ENCODE measurements around the gene SLFNL1. TPM values are rescaled to one million over a fixed set of nuclear protein-coding genes. Genes with fewer than 3 reads are reported as not detected.

The SLFNL1 gene
- total RNA-seq, 1 donor from 2014 or later, result 0.30 TPM

DNA sequence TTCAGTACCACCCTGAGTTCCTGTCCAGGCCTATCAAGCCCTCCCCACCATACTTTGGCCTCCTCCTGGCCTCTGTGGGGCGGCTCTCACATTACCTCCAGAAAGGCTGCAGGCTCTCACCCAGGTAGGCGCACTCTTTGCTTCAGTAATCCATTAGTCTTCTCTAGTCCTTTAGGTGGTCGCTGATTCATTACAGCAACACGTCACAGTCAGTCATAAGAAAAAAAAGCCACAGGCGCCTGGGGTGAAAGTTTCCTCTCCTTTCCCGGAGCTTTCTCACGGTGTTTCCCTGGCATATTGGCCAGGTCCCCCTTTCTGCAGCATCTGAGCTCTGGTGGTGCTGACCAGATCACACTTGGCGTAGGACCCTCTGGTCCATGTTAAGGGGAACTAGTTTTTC lies 12.1 kb downstream of the SLFNL1 start:
- Mint-ChIP-seq H3K9me3 (ENCODE audit: unreplicated experiment) (no peaks in the 10 kb centered on the region), H3K4me3 (ENCODE audit: unreplicated experiment) (no peak overlapping the region), H3K4me1 (ENCODE audit: unreplicated experiment) (no peaks in the 10 kb centered on the region), H3K27ac (ENCODE audit: unreplicated experiment) (no peak overlapping the region), H3K27me3 (ENCODE audit: unreplicated experiment) (no peaks in the 10 kb centered on the region), H3K36me3 (ENCODE audit: unreplicated experiment) (peaks cover 33% of the 10 kb centered on the region)
- DNase-seq (ENCODE audit: extremely low spot score, unreplicated experiment), result no peak
- TF ChIP-seq, protein P1, sequence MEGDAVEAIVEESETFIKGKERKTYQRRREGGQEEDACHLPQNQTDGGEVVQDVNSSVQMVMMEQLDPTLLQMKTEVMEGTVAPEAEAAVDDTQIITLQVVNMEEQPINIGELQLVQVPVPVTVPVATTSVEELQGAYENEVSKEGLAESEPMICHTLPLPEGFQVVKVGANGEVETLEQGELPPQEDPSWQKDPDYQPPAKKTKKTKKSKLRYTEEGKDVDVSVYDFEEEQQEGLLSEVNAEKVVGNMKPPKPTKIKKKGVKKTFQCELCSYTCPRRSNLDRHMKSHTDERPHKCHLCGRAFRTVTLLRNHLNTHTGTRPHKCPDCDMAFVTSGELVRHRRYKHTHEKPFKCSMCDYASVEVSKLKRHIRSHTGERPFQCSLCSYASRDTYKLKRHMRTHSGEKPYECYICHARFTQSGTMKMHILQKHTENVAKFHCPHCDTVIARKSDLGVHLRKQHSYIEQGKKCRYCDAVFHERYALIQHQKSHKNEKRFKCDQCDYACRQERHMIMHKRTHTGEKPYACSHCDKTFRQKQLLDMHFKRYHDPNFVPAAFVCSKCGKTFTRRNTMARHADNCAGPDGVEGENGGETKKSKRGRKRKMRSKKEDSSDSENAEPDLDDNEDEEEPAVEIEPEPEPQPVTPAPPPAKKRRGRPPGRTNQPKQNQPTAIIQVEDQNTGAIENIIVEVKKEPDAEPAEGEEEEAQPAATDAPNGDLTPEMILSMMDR (IDR thresholded peaks at IDR 0.05), result no peak

DNA sequence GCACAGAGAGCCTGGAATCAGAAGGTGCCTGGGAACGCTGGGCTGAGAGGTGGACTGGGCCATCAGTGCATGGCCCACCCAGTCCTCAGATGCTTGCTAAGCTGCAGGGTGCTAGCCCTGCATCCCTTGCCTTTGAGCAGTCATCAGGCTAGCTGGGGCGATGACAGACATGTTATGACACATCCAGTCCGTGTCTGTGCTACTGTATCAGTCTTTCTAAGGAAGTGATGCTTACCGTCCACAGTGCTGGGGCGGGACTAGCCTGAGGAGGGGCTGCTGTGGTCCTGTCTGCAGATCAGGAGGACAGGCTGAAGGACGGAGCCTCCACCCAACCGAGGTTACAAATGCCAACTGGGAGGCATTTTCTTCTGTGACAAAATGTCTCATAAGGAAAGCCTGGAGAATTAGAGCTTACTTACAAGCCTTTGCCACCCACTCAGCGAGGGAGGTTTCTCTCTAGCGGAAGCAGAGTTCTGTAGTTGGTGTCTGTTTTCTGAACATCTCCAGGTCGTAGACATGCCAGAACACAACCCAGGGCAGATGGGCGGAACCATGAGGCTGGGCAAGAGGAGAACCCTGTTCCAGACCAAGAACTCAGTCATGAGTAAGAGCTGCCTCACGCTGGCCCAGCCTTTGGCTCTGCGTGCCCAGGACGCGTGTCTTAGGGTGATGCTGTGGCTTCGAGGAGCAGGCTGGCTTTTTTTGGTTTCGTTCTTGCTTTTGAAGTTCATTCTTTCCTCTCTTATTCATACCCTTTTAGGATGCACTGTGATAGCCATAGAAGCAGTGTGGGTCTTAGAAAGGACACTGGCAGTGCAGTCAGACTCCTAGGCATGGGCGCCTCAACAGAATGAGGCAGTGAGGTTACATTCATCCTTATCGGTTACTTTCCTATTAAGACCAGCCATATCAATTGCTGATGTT lies 14.3 kb downstream of the SLFNL1 start:
- TF ChIP-seq, protein P1 (IDR thresholded peaks at IDR 0.05), result no peak
- Mint-ChIP-seq H3K27ac (ENCODE audit: unreplicated experiment) (no peak overlapping the region), H3K27me3 (ENCODE audit: unreplicated experiment) (no peaks in the 10 kb centered on the region), H3K4me1 (ENCODE audit: unreplicated experiment) (peaks cover 18% of the 10 kb centered on the region), H3K4me3 (ENCODE audit: unreplicated experiment) (no peak overlapping the region), H3K9me3 (ENCODE audit: unreplicated experiment) (no peaks in the 10 kb centered on the region), H3K36me3 (ENCODE audit: unreplicated experiment) (peaks cover 43% of the 10 kb centered on the region)
- no peak for DNase-seq (ENCODE audit: extremely low spot score, unreplicated experiment)

DNA sequence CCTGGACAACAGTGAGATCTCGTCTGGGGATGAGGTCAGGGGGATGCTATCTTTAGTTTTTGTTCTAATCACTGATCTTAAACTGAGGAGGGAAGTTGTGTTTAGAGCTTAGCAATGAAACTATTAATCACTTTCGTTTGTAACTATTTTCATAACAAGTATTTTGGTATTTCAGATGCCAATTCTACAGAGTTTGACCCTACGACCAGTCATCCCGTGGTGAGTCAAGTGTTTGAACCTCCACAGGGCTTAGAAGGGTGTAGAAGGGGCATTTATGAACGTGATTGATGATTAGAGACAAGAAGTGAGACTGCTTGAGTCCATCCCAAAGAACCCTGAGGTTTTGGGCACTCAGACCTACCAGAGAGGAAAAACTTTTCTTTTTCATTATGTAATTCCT lies 15.6 kb downstream of the SLFNL1 start:
- Mint-ChIP-seq H3K27me3 (ENCODE audit: unreplicated experiment) (no peaks in the 10 kb centered on the region), H3K36me3 (ENCODE audit: unreplicated experiment) (peaks cover 49% of the 10 kb centered on the region), H3K4me3 (ENCODE audit: unreplicated experiment) (no peak overlapping the region), H3K27ac (ENCODE audit: unreplicated experiment) (no peak overlapping the region), H3K4me1 (ENCODE audit: unreplicated experiment) (peaks cover 22% of the 10 kb centered on the region), H3K9me3 (ENCODE audit: unreplicated experiment) (no peaks in the 10 kb centered on the region)
- TF ChIP-seq, protein P1 (IDR thresholded peaks at IDR 0.05), result no peak
- no peak for DNase-seq (ENCODE audit: extremely low spot score, unreplicated experiment)

GRCh38 chr1:41003640-41004220 lies 17.8 kb downstream of the SLFNL1 start:
- Mint-ChIP-seq H3K27ac (ENCODE audit: unreplicated experiment) (peak overlapping the region; percentile 58), H3K9me3 (ENCODE audit: unreplicated experiment) (no peaks in the 10 kb centered on the region), H3K4me1 (ENCODE audit: unreplicated experiment) (peaks cover 22% of the 10 kb centered on the region), H3K27me3 (ENCODE audit: unreplicated experiment) (no peaks in the 10 kb centered on the region), H3K4me3 (ENCODE audit: unreplicated experiment) (no peak overlapping the region), H3K36me3 (ENCODE audit: unreplicated experiment) (peaks cover 50% of the 10 kb centered on the region)
- peak; percentile 97 for DNase-seq (ENCODE audit: extremely low spot score, unreplicated experiment)
- TF ChIP-seq, protein P1 (IDR thresholded peaks at IDR 0.05), result peak; percentile 77

DNA sequence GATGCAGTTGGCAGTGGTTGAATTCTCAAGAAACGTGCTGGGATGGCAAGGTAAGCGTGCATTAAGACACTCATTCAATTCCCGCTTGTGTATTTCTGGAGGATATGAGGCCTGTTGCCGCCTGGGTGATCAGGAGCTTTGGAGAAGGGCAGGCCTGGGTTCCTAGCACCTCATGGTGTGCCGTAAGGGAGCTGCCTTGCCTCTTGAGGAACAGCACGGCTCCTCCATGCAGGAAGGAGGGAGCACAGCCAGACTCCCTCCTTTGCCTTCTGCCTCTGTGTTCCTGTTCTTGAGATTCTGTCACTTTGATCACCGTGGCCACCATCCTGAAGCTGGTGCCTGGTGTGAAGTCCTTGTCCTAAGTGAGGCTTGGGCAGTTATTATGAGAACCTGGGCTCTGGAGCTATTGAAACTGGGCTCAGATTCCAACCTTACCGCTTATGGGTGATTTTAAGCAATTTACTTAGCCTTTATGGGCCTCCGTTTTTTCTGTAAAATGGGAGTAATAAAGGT lies 18.3 kb downstream of the SLFNL1 start:
- no peaks in the 10 kb centered on the region for H3K9me3 Mint-ChIP-seq (ENCODE audit: unreplicated experiment)
- no peaks in the 10 kb centered on the region for H3K27me3 Mint-ChIP-seq (ENCODE audit: unreplicated experiment)
- TF ChIP-seq, protein P1 (IDR thresholded peaks at IDR 0.05), result no peak
- peak overlapping the region; percentile 58 for H3K27ac Mint-ChIP-seq (ENCODE audit: unreplicated experiment)
- no peak for DNase-seq (ENCODE audit: extremely low spot score, unreplicated experiment)
- H3K36me3 Mint-ChIP-seq (ENCODE audit: unreplicated experiment), result peaks cover 53% of the 10 kb centered on the region
- H3K4me3 Mint-ChIP-seq (ENCODE audit: unreplicated experiment), result no peak overlapping the region
- H3K4me1 Mint-ChIP-seq (ENCODE audit: unreplicated experiment), result peaks cover 22% of the 10 kb centered on the region
